Muscle layer of colon (tissue), 2 donors: ENCODE results near the gene CPVL.
"Not testable (repeated sequence)": the region's sequence is repeated elsewhere in the genome, so short reads cannot be mapped to it uniquely, and the experiment has no call there.

Experiments used
- H3K27ac ChIP-seq: one replicate; pipeline ENCODE4 v1.7.0; 2013; ENCODE audit warnings: low read depth, mild to moderate bottlenecking, low read length, moderate library complexity
- H3K27me3 ChIP-seq, 2 donors: one replicate each; pipeline ENCODE4 v1.7.0; 2013; ENCODE audit warnings: low read length in 2 of 2, mild to moderate bottlenecking in 2 of 2; ENCODE audit not compliant: insufficient read depth in 2 of 2, control insufficient read depth in 1 of 2
- H3K36me3 ChIP-seq: one replicate; pipeline ENCODE4 v1.7.0; 2013; ENCODE audit warnings: mild to moderate bottlenecking, low read length; ENCODE audit not compliant: insufficient read depth
- H3K4me1 ChIP-seq: one replicate; pipeline ENCODE4 v1.7.0; 2013; ENCODE audit warnings: mild to moderate bottlenecking, low read length; ENCODE audit not compliant: insufficient read depth
- H3K4me3 ChIP-seq, 2 donors: one replicate each; pipeline ENCODE4 v1.7.0; 2013; ENCODE audit warnings: low read length in 2 of 2, low read depth in 1 of 2, mild to moderate bottlenecking in 1 of 2, moderate library complexity in 1 of 2
- H3K9ac ChIP-seq: one replicate; pipeline ENCODE4 v1.7.0; 2013; ENCODE audit warnings: low read length
- H3K9me3 ChIP-seq: one replicate; pipeline ENCODE4 v1.7.0; 2013; ENCODE audit warnings: mild to moderate bottlenecking, low read length
- donor health status: abdominal sarcoma.
- donor health status: Adenocarcinoma of cecum.

The CPVL gene

DNA sequence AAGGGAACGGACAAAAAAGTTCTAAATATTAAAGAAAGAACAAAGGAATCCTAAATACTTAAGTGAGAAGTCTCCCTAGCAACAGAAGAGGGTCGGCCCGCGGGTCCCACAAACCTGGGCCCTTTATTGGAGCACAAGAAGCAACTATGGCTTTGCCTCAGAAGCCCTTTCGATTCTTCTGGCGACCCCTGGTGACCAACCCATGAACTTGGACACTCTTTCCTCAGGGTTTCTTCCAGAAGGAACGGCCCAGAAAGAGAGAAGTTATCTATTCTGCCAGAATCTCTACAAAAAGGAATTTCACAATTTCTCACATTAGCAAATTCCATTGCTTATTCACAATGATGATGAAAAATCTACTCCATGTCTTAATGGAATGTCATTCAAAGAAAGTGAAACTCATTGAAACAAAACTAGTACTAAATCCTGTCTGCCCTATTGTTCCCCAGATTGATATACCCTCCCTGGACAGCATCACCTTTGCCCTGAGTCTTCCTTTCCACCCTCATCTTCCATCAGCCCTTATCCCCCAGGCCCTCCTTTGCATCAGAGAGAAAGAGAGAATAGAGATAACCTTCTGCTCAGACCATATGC is 43.7 kb downstream of the CPVL start:
- H3K4me1 ChIP-seq: no peaks in the 10 kb centered on the region
- no peak overlapping the region for H3K4me3 ChIP-seq
- H3K27me3 ChIP-seq: no peaks in the 10 kb centered on the region
- no peaks in the 10 kb centered on the region for H3K36me3 ChIP-seq
- no peak overlapping the region for H3K9ac ChIP-seq
- no peaks in the 10 kb centered on the region for H3K9me3 ChIP-seq
- no peak overlapping the region for H3K27ac ChIP-seq

DNA sequence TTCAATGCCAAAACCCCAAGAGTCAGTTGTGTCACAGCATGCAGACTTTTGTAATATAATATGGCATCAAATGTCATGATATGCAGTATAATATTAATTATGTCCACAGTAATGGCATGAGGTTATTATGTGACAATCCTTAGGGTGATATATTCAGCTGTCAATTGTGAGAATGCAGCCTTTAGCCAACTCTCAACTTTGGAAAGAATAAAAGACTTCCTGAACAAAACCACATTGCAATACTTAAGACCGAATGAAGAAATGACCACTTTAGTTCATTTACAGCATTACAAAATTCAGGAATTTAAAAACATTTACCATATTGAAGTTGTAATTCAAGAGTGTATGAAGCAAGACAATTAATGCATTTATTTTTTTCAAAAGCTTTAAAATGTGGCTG is 45.4 kb downstream of the CPVL start:
- no peak overlapping the region for H3K27ac ChIP-seq
- H3K27me3 ChIP-seq: no peaks in the 10 kb centered on the region
- H3K9me3 ChIP-seq: no peaks in the 10 kb centered on the region
- H3K36me3 ChIP-seq: no peaks in the 10 kb centered on the region
- no peak overlapping the region for H3K9ac ChIP-seq
- no peaks in the 10 kb centered on the region for H3K4me1 ChIP-seq
- no peak overlapping the region for H3K4me3 ChIP-seq

DNA sequence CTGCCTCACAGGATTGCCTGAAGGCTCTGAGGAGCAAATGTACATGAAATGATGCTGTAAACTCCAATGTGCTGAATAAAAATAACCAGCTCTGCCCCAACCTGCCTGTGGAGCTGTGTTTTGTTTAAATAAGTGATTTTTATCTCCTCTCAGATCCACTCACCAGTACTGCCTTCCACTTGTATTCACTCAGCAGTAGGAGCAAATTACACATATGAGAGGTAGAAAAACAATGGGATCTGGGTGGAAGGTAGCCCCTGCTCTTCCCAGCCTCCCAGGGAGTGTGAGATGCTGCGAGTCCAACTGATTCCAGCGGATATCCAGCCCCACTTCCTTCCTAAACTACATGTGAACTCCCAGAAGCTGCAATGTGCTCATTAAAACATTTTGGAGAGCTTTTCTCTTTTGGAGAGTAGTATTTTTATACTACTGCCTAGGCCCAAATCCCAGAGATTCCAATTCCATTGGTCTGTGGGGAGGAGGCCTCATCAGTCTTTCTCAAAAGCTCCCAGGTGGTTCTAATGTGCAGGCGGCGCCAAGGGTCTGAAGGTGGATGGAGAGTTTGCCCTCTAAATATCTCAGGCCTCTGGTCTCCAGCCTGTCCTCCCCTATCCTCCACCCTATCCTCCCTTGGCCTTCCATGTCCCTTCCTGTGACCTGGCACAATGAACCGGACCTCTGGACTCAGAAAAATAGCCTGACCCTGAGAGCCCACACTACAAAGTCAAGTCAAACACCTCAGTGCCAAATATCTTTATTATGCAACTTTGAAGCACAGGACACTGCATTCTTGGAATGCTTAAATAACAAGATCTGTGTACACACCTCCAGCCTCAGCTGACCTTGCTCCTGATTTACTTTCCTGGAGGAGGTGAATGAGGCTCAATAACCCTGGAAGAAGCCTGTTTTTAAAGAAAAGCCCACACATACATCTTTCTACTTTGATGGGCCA is 46.2 kb downstream of the CPVL start:
- Histone ChIP-seq H3K9me3 (no peaks in the 10 kb centered on the region), H3K9ac (no peak overlapping the region), H3K36me3 (no peaks in the 10 kb centered on the region), H3K27ac (no peak overlapping the region), H3K27me3 (no peaks in the 10 kb centered on the region), H3K4me1 (no peaks in the 10 kb centered on the region), H3K4me3 (no peak overlapping the region)

DNA sequence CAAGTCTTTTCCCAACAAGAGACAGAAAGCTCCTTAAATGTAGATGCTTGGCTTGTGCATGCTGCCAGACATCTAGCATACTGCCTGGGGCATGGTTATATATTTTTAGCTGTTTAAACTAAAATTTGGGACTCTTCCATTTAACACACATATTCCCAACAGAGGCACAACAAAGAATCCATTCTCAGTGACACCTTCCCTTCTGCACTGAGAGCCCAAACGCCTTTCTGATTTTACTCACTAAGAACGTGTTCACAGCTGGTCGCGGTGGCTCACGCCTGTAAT is 49.9 kb downstream of the CPVL start:
- Histone ChIP-seq H3K27me3 (no peaks in the 10 kb centered on the region), H3K27ac (no peak overlapping the region), H3K4me1 (peaks cover 5% of the 10 kb centered on the region), H3K9ac (no peak overlapping the region), H3K4me3 (no peak overlapping the region), H3K36me3 (no peaks in the 10 kb centered on the region), H3K9me3 (no peaks in the 10 kb centered on the region)

DNA sequence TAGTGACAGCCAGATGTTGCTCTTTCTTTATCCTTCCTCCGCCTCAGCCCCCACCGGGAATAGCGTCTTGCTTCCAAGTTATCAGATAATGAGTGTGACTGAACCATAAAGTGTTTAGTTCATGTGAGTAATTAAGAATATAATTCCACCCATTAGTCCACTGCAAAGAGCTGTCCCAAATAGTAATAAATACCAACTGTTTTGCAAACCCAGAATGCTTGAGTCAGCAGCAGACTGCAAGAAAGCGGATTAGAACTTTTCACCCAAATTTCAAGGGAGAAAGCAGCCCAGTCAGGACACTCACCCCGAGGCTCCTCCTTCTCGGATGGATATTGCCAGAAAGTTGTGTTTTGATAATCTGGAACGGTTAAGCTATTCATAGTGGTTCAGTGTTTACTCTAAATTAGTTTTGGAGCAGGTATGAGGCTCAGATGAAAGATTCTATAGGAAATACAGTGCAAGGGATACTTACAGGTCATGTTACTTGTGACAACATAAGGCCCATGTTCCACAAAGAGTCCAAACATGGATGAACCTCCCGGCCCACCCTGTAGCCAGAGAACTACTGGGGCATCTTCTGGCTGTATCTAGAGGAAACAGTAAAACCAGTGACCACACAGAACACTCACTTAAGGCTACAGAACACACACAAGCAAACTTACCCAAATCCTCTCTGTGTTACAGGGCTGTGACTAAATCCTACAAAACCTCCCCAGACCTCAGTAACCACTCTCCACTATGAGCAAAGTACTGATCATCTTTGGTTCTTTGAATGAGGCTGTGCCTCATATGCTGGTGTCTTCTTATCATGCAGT is 50.5 kb downstream of the CPVL start:
- no peaks in the 10 kb centered on the region for H3K9me3 ChIP-seq
- no peaks in the 10 kb centered on the region for H3K36me3 ChIP-seq
- no peak overlapping the region for H3K27ac ChIP-seq
- H3K4me1 ChIP-seq: peaks cover 11% of the 10 kb centered on the region
- no peak overlapping the region for H3K9ac ChIP-seq
- H3K27me3 ChIP-seq: no peaks in the 10 kb centered on the region
- H3K4me3 ChIP-seq: no peak overlapping the region

DNA sequence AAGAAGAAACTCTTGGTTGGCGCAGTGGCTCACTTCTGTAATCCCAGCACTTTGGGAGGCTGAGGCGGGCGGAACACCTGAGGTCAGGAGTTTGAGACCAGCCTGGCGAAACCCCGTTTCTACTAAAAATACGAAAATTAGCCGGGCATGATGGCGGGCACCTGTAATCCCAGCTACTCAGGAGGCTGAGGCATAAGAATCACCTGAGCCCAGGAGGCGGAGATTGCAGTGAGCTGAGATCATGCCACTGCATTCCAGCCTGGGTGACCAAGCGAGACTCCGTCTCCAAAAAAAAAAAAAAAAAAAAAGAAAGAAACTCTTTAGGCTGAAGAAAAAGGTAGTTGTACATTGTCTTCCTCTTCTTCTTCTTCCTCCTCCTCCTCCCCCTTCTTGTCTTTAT is 53.2 kb downstream of the CPVL start:
- not testable (repeated sequence) for H3K27ac ChIP-seq, H3K9me3 ChIP-seq, H3K36me3 ChIP-seq, H3K27me3 ChIP-seq, H3K9ac ChIP-seq, H3K4me3 ChIP-seq
- H3K4me1 ChIP-seq: peaks cover 20% of the 10 kb centered on the region

DNA sequence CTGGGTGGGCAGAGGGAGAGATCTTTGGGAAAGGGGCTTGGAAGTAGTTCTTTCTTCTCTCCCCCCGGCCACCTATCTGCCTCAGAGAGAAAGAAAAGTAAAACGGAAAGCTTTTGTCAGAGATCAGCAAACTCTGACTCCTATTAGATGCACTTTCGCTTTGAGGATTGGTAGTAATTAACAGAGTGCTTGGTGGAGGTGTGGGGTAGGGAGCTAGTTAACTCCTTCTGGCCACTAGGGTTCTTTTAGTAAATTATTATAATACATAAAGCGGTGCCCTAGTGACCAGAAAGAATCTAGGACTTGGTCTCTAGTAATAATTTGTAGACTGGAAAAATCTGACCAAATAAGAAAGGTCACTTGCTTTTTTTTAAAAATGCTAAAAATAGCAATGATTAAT is 54.6 kb downstream of the CPVL start:
- no peaks in the 10 kb centered on the region for H3K36me3 ChIP-seq
- no peaks in the 10 kb centered on the region for H3K9me3 ChIP-seq
- H3K9ac ChIP-seq: no peak overlapping the region
- H3K4me1 ChIP-seq: peaks cover 34% of the 10 kb centered on the region
- H3K27me3 ChIP-seq: no peaks in the 10 kb centered on the region
- H3K4me3 ChIP-seq: peak overlapping the region in 1 of 2 donors; percentile 53
- H3K27ac ChIP-seq: peak overlapping the region; percentile 12

DNA sequence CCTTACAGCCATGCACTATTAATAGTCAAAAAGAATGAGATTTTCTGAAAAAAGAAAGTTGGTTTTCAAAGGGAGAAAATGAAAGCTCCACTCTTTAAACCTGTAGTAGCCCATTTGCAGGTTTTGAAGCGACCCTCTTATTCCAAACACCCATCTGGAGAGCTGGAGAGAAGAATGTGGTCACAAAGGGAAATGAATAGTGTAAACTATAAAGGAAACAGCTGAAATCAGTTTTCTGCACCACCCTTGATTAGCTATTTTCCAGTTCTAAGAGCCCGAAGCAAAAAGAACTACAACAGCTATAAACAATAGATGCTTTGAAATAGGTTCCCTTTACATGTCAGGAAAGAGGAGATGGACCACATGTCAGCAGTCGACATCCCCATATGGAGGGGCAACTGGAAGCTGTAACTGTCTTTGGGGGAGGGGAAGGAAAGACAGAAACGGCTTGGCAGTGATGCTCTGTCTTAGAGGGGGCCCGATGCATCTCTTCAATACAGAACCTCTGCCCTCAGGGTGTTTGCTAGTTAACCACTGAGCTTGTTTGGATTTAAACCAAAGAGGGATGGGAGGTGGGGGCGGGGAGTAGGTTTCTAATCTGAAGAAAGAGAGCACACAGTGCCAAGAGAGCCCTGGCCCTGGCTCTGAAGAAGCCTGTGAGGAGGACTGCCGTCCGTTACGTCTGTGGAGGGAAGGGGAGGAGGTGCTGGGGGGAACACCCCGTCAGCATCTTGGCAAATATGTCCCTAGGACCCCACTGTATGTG is 55.3 kb downstream of the CPVL start:
- no peaks in the 10 kb centered on the region for H3K36me3 ChIP-seq
- no peak overlapping the region for H3K9ac ChIP-seq
- no peaks in the 10 kb centered on the region for H3K9me3 ChIP-seq
- no peaks in the 10 kb centered on the region for H3K27me3 ChIP-seq
- H3K4me3 ChIP-seq: peak overlapping the region; percentile 16 to 53
- peaks cover 35% of the 10 kb centered on the region for H3K4me1 ChIP-seq
- peak overlapping the region; percentile 12 for H3K27ac ChIP-seq

DNA sequence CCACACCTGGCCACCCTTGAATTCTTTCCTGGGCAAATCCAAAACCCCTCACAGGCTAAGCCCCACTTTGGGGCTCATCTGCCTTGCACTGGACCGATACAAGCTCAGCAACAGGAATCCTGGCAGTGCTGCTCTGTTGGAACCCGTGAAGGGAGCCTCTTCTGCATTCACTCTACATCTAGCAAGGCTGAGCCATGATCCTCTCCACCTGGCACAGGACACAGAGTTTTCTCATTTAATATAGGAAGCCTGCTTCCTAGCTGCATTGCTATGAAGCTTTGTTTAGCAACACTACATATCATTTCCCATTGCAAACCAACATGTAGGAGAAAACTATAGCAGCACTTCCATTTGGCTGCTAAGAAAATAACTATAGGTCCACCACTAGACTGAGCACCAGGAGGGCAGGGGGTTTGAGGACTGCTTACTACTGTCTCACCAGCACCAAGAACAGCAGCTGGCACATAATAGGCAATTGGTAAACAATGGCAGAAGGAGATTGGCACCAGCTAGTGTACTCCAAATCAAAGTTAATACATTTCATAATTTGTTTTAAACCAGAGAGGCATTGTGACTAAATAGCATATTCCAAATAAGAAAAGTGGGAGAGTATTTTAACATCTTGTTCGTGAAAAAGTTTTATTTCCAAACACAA is 56.1 kb downstream of the CPVL start:
- no peaks in the 10 kb centered on the region for H3K9me3 ChIP-seq
- peak overlapping the region in 1 of 2 donors; percentile 53 for H3K4me3 ChIP-seq
- H3K27me3 ChIP-seq: no peaks in the 10 kb centered on the region
- no peaks in the 10 kb centered on the region for H3K36me3 ChIP-seq
- H3K4me1 ChIP-seq: peaks cover 35% of the 10 kb centered on the region
- no peak overlapping the region for H3K27ac ChIP-seq
- no peak overlapping the region for H3K9ac ChIP-seq

DNA sequence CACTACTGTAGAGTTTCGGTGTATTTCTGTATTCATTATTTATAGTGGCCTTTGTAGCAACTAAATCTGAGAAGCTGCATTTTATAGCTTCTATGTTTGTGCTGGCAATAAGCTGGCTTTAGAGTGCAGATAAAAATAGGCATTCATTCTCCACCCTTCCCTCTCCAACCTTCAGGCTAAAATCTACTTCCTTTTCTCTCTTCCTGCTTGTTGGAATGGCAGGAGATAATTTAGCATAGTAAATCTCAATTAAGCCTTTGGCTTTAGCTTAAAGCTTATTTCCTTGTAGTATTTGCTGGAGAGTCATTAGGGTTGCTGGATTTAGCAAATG is 58.5 kb downstream of the CPVL start:
- Histone ChIP-seq H3K36me3 (no peaks in the 10 kb centered on the region), H3K9me3 (no peaks in the 10 kb centered on the region), H3K9ac (no peak overlapping the region), H3K4me3 (no peak overlapping the region), H3K27me3 (no peaks in the 10 kb centered on the region), H3K27ac (no peak overlapping the region), H3K4me1 (peaks cover 35% of the 10 kb centered on the region)

DNA sequence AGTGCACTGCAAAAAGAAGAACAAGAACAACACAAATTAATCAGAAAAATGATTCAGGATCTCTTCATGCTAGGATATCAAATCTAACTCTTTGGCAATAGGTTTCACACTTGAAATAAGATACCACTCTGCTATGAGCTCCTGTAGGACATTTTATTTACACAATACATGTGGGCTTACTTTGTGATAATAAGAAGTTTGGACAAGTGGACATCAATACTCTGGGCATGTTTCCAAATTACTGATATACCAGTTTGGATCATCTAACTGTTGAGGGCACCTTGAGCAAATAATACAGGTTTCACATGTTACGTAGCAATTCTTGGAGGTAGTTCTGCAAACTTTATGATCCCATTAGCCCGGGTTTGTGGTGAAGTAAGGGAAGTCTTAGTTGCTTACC is 59.8 kb downstream of the CPVL start:
- no peak overlapping the region for H3K27ac ChIP-seq
- H3K4me3 ChIP-seq: no peak overlapping the region
- no peaks in the 10 kb centered on the region for H3K27me3 ChIP-seq
- peaks cover 31% of the 10 kb centered on the region for H3K4me1 ChIP-seq
- no peaks in the 10 kb centered on the region for H3K9me3 ChIP-seq
- H3K9ac ChIP-seq: no peak overlapping the region
- no peaks in the 10 kb centered on the region for H3K36me3 ChIP-seq
